ENCODE measurements around the gene GPATCH8.
"Not testable (repeated sequence)": the region's sequence is repeated elsewhere in the genome, so short reads cannot be mapped to it uniquely, and the experiment has no call there.

GPATCH8 gene

GRCh38 chr17:44374306-44375195 lies 128.7 kb downstream of the GPATCH8 start:
- DNase-seq (ENCODE audit: low spot score) = no peak

GRCh38 chr17:44372036-44372435 lies 131.2 kb downstream of the GPATCH8 start:
- no peak for DNase-seq (ENCODE audit: low spot score)

GRCh38 chr17:44369414-44370023 lies 133.7 kb downstream of the GPATCH8 start:
- DNase-seq (ENCODE audit: low spot score) = not testable (repeated sequence)

- not testable (repeated sequence) for DNase-seq (ENCODE audit: low spot score)
These were observed 134.6 kb downstream of the GPATCH8 start for GRCh38 chr17:44368391-44369243.

GRCh38 chr17:44367231-44367979 lies 135.8 kb downstream of the GPATCH8 start:
- DNase-seq (ENCODE audit: low spot score) = no peak

GRCh38 chr17:44365051-44365450 lies 138.2 kb downstream of the GPATCH8 start:
- DNase-seq (ENCODE audit: low spot score) = not testable (repeated sequence)

- DNase-seq (ENCODE audit: low spot score) = peak; percentile 84
These were observed 139.5 kb downstream of the GPATCH8 start, which contains the start of gene FAM171A2 for GRCh38 chr17:44363613-44364159. Gene FAM171A2, minus strand, starts transcription at chr17:44363853. Its CDS starts 139 bp downstream, at chr17:44363714.

- DNase-seq (ENCODE audit: low spot score) = no peak
These were observed 140.1 kb downstream of the GPATCH8 start for GRCh38 chr17:44362949-44363612.

- no peak for DNase-seq (ENCODE audit: low spot score)
These were observed 140.7 kb downstream of the GPATCH8 start for GRCh38 chr17:44362459-44362948.

GRCh38 chr17:44361292-44362260 lies 141.6 kb downstream of the GPATCH8 start:
- no peak for DNase-seq (ENCODE audit: low spot score)

- DNase-seq (ENCODE audit: low spot score) = no peak
These were observed 142.4 kb downstream of the GPATCH8 start for GRCh38 chr17:44360826-44361225.

- DNase-seq (ENCODE audit: low spot score) = no peak
These were observed 143.1 kb downstream of the GPATCH8 start for GRCh38 chr17:44360144-44360533.

GRCh38 chr17:44359458-44360143 lies 143.6 kb downstream of the GPATCH8 start:
- DNase-seq (ENCODE audit: low spot score) = no peak

- no peak for DNase-seq (ENCODE audit: low spot score)
These were observed 144.2 kb downstream of the GPATCH8 start for GRCh38 chr17:44359006-44359405.

GRCh38 chr17:44358066-44358465 lies 145.1 kb downstream of the GPATCH8 start:
- DNase-seq (ENCODE audit: low spot score) = no peak

- DNase-seq (ENCODE audit: low spot score) = no peak
These were observed 147.0 kb downstream of the GPATCH8 start for GRCh38 chr17:44356241-44356640.

GRCh38 chr17:44355642-44356099 lies 147.5 kb downstream of the GPATCH8 start:
- no peak for DNase-seq (ENCODE audit: low spot score)

All from germinal center (tissue), 1 donor.